Activated CD8-positive, alpha-beta memory T cell treated with anti-CD3 and anti-CD28 coated beads, Interleukin-2, amount 50 U/mL, for 48 hours (primary cell): ENCODE results near the gene CREB3L1.
"Not testable (repeated sequence)": the region's sequence is repeated elsewhere in the genome, so short reads cannot be mapped to it uniquely, and the experiment has no call there.

ENCODE experiments used
- DNase-seq: peaks from one replicate; pipeline ENCODE4 v3.0.0-alpha.2; 2020

The CREB3L1 gene

GRCh38 chr11:46296528-46297448, 19.3 kb downstream of the CREB3L1 start:
- DNase-seq: no peak

GRCh38 chr11:46298699-46299433, 21.4 kb downstream of the CREB3L1 start:
- DNase-seq: no peak

- DNase-seq: no peak
These were observed 22.0 kb downstream of the CREB3L1 start for GRCh38 chr11:46299451-46299961.

- no peak for DNase-seq
These were observed 22.8 kb downstream of the CREB3L1 start for GRCh38 chr11:46300270-46300669.

DNA sequence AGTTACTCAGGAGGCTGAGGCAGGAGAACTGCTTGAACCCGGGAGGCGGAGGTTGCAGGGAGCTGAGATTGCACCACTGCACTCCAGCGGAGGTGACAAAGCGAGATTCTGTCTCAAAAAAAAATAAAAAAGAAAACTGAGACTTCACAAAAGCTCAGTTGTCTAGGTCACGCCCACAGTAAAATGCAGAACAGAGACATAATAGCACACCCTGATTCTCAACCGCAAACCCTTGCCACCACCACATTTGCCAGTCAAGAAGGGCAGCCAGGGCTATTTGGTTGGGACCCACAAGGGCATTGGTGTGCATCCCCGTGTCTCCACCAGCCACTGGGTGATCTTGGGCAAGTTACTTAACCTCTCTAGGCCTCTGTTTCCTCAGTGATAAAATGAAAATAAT, 25.4 kb downstream of the CREB3L1 start:
- DNase-seq: no peak

DNA sequence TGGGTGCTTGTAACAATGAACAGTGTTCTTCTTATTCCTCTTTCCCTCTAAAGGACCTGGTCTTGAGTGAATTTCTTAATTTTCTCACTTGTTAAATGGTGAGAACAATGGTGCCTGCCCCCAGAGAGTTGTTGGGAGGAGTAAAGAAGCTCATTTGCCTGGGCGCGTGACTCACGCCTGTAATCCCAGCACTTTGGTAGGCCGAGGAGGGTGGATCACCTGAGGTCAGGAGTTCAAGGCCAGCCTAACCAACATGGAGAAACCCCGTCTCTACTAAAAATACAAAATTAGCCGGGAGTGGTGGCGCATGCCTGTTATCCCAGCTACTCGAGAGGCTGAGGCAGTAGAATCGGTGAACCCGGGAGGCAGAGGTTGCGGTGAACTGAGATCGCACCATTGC, 26.6 kb downstream of the CREB3L1 start:
- not testable (repeated sequence) for DNase-seq

- no peak for DNase-seq
These were observed 27.2 kb downstream of the CREB3L1 start for GRCh38 chr11:46304605-46305179.

GRCh38 chr11:46305295-46305694, 27.8 kb downstream of the CREB3L1 start:
- DNase-seq: no peak

DNA sequence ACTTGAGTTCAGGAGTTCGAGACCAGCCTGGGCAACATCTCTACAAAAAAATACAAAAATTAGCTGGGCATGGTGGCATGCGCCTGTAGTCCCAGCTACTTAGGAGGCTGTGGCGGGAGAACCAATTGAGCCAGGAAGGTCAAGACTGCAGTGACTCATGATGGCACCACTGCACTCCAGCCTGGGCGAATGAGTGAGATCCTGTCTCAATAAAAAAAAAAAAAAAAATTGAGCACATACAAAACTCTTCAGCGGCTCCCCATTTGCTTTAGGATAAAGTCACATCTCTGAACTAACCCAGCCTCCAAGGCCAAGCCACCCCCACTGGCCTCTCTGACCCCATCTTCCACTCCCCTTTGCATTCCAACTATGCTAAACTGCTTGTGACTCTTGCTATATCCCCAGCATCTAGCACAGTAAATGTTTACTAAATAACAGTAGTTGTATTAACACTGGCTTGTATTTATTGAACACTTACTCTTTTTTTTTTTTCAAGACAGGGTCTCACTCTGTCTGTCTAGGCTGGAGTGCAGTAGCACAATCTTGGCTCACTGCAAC, 28.9 kb downstream of the CREB3L1 start:
- no peak for DNase-seq

- DNase-seq: no peak
These were observed 29.9 kb downstream of the CREB3L1 start for GRCh38 chr11:46307369-46307768.

GRCh38 chr11:46307785-46308341, 30.4 kb downstream of the CREB3L1 start:
- no peak for DNase-seq

- peak; percentile 85 for DNase-seq
These were observed 31.4 kb downstream of the CREB3L1 start for GRCh38 chr11:46308631-46309419.

GRCh38 chr11:46309814-46310259, 32.4 kb downstream of the CREB3L1 start:
- DNase-seq: no peak

GRCh38 chr11:46315033-46315738, 37.7 kb downstream of the CREB3L1 start:
- peak; percentile 92 for DNase-seq

DNA sequence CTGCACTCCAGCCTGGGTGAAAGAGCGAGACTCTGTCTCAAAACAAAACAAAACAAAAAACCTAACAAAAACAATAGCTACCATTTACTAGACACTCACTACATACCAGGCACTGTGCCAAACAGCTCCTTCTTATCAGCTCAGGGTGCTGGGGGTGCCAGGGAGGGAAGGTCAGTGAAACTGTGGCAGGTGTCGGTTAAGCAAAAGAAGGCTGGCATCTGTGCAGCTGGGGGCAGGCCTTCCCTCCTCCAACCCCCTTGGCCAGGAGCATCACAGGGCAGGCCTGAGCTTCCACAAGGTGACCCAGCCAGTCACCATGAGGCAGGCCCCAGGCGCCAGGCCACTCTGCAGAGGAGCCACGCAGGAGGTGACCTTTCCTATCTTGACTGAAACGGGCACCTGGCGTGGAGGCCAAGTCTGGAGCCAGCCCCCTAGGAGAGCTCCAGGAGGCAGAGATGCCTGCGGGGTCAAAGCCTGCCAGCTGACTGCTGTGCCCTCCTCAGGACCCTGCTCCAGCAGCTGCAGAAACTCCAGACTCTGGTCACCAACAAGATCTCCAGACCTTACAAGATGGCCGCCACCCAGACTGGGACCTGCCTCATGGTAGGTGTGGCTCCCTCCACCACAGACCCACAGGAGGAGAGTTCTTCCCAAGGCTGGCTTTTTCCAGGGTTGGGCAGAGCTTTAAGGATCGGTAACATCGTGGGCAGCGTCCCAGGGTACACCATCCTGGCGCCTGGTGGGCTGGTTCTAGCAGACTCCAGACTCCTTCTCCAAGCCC, 38.5 kb downstream of the CREB3L1 start:
- DNase-seq: no peak

DNA sequence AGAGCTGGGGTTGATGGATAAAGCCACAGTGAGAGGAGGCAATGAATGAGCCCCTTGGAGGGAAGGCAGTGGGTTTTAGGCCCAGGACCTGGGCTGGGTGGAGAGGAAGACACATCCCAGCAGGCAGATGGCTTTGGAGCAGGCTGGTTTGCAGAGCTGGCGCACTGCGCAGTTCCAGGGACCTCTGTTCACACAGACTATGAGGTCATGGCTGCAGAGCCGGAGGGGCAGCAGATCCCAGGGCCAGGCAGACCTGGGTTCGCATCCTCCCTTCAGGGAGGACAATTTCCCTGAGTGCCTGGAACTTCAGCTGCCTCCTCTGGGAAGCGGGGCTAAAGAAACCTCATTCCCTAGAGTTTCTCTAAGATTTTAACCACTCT, 41.6 kb downstream of the CREB3L1 start:
- DNase-seq: no peak

- DNase-seq: no peak
These were observed 44.3 kb downstream of the CREB3L1 start for GRCh38 chr11:46321757-46322156.

DNA sequence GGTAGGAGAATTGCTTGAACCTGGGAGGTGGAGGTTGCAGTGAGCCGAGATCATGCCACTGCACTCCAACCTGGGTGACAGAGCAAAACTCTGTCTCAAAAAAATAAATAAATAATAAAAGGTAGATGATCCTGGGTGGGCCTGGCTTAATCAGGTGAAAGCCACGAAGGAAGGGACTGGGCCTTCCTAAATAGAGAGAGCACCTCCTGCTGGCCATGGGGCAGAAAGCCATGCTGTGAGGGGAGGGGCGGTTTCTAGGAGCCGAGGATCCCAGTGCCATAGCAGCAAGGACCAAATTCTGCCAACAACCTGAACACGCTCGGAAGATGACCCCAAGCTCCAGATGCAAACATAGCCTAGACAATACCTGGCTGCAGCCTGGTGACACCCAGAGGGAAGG, 45.3 kb downstream of the CREB3L1 start:
- DNase-seq: no peak

DNA sequence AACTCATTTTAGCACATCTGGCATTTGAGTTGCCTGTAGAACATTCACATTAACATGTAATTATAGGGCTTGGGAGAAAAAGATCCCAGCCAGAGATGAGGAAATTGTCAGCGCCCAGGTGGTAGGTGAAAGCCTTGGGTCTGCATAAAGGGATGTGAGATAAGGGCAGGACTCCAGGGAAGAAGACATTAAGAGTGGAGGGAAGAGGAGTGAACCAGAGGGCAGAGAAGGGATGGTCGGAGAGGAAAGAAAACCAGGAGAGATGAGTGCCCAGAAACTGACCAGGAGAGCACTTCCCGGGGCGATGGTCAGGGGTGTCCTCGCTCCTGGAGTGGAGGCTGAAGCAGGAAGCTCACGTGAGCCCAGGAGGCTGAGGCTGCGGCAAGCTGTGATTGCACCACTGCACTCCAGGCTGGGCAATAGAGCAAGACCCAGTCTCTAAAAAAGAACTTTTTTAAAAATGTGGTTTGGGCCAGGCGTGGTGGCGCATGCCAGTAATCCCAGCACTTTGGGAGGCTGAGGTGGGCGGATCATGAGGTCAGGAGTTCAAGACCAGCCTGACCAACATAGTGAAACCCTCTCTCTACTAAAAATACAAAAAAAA, 49.5 kb downstream of the CREB3L1 start:
- DNase-seq: no peak

DNA sequence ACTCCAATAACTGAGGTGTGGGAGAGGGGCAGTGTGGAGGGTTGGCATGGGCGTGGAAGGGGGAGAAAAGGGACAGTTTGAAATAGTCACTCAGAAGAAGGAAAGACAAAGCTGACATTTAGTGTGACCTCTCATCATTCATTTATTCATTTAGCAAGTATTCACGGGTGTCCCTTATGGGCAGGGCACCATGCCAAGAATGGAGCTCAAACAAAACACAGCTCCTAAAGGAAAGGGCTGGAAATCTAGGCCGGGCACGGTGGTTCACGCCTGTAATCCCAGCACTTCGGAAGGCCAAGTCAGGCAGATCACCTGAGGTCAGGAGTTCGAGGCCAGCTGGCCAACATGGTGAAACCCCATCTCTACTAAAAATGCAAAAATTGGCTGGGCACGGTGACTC, 50.4 kb downstream of the CREB3L1 start:
- no peak for DNase-seq
